SK-N-SH (cell line): ENCODE results near the gene SLC16A5. TPM values are rescaled to one million over a fixed set of nuclear protein-coding genes. Genes with fewer than 3 reads are reported as not detected.
"Not testable (repeated sequence)": the region's sequence is repeated elsewhere in the genome, so short reads cannot be mapped to it uniquely, and the experiment has no call there.

Source experiments
- CTCF ChIA-PET: fragments of 300-600, 350-600 bp; formaldehyde crosslinking; extraction: SDS; loops from one replicate; lab custom pipeline; 2021; lab: Yijun Ruan, JAX
- POLR2A ChIA-PET: fragments of 350-600 bp; sonication (Branson Sonifier 250); formaldehyde crosslinking; extraction: SDS; loops from one replicate; lab custom pipeline; 2020; ENCODE audit warnings: antibody characterized with exemption, inconsistent platforms; lab: Yijun Ruan, JAX
- DNase-seq: peaks from one replicate; pipeline ENCODE4 v3.0.0; 2012
- H2AFZ ChIP-seq: fragments of 200-600 bp; sonication (generic); 2 replicates; pipeline ENCODE4 v1.8.1; 2016; ENCODE audit warnings: antibody characterized with exemption, mild to moderate bottlenecking, low read depth
- H3F3A ChIP-seq: fragments of 200-600 bp; sonication (generic); replicated peaks from 2 replicates; pipeline ENCODE3; 2016; ENCODE audit warnings: antibody characterized with exemption, mild to moderate bottlenecking; ENCODE audit not compliant: insufficient read depth
- H3K27ac ChIP-seq, 2 experiments: fragments of 200-500 bp in 1 of 2; fragments of 200-600 bp in 1 of 2; sonication (Bioruptor generic) in 1 of 2; sonication (generic), shearing (Covaris generic) in 1 of 2; 2 replicates each; pipeline versions ENCODE4 v1.5.1 to v1.6.1; 2014 to 2016; ENCODE audit warnings: low read depth in 2 of 2, inconsistent platforms in 1 of 2, low read length in 1 of 2, mild to moderate bottlenecking in 1 of 2, mixed read lengths in 1 of 2
- H3K27me3 ChIP-seq: fragments of 200-600 bp; sonication (generic), shearing (Covaris generic); 2 replicates; pipeline ENCODE4 v1.6.1; 2016; ENCODE audit warnings: mixed run types; ENCODE audit not compliant: insufficient read depth
- H3K36me3 ChIP-seq, 2 experiments: fragments of 200-500 bp in 1 of 2; fragments of 200-600 bp in 1 of 2; sonication (Bioruptor generic) in 1 of 2; sonication (generic) in 1 of 2; replicated peaks in 1 of 2; 2 replicates each; pipeline versions ENCODE3 to v1.5.1; 2014 to 2016; ENCODE audit warnings: low read length in 1 of 2, mild to moderate bottlenecking in 1 of 2; ENCODE audit not compliant: insufficient read depth in 2 of 2, control insufficient read depth in 1 of 2
- H3K4me1 ChIP-seq, 2 experiments: fragments of 200-500 bp in 1 of 2; fragments of 200-600 bp in 1 of 2; sonication (Bioruptor generic) in 1 of 2; sonication (generic), shearing (Covaris generic) in 1 of 2; 2 replicates each; pipeline versions ENCODE4 v1.5.1 to v1.6.1; 2014 to 2016; ENCODE audit warnings: low read depth in 1 of 2, low read length in 1 of 2, mixed run types in 1 of 2; ENCODE audit not compliant: insufficient read depth in 2 of 2, control insufficient read depth in 1 of 2
- H3K4me2 ChIP-seq: fragments of 200-600 bp; sonication (generic), shearing (Covaris generic); 2 replicates; pipeline ENCODE4 v1.6.1; 2017; ENCODE audit warnings: mixed run types
- H3K4me3 ChIP-seq, 2 experiments: fragments of 200-500 bp in 1 of 2; fragments of 200-600 bp in 1 of 2; sonication (Bioruptor generic) in 1 of 2; sonication (generic), shearing (Covaris generic) in 1 of 2; 2 replicates each; pipeline versions ENCODE4 v1.5.1 to v1.8.1; 2014 to 2016; ENCODE audit warnings: low read depth in 2 of 2, inconsistent platforms in 1 of 2, low read length in 1 of 2, mild to moderate bottlenecking in 1 of 2, mixed read lengths in 1 of 2, moderate library complexity in 1 of 2
- H3K79me2 ChIP-seq: fragments of 200-600 bp; sonication (generic); 2 replicates; pipeline ENCODE4 v1.8.1; 2017; ENCODE audit warnings: mild to moderate bottlenecking; ENCODE audit not compliant: insufficient read depth
- H3K9ac ChIP-seq: fragments of 200-600 bp; sonication (generic); 2 replicates; pipeline ENCODE4 v1.6.1; 2017; ENCODE audit warnings: mixed run types
- H3K9me2 ChIP-seq: fragments of 200-600 bp; sonication (generic); 2 replicates; pipeline ENCODE4 v1.6.1; 2017; ENCODE audit warnings: mixed run types
- H3K9me3 ChIP-seq: fragments of 200-600 bp; sonication (generic); 2 replicates; pipeline ENCODE4 v1.6.1; 2017; ENCODE audit warnings: mixed run types, mild to moderate bottlenecking, moderate library complexity
- H4K20me1 ChIP-seq: fragments of 200-600 bp; sonication (generic); 2 replicates; pipeline ENCODE4 v1.6.1; 2017; ENCODE audit warnings: mild to moderate bottlenecking, mixed run types; ENCODE audit not compliant: insufficient read depth
- CHD2 ChIP-seq: fragments of 150-350 bp; IDR thresholded peaks from 2 replicates; pipeline ENCODE4 v1.6.1; 2018; ENCODE audit warnings: low read length; ENCODE audit not compliant: partially characterized antibody
- EZH2phosphoT487 ChIP-seq: fragments of 200-600 bp; sonication (generic); IDR thresholded peaks from 2 replicates; pipeline ENCODE4 v1.6.1; 2017; ENCODE audit warnings: low read depth, mixed run types, mild to moderate bottlenecking, antibody characterized with exemption, moderate library complexity, borderline replicate concordance
- FOSL2 ChIP-seq: IDR thresholded peaks from 2 replicates; pipeline ENCODE4 v1.4.0; 2012; ENCODE audit warnings: low read depth, mild to moderate bottlenecking, moderate library complexity, borderline replicate concordance
- GABPA ChIP-seq: IDR thresholded peaks from 2 replicates; pipeline ENCODE4 v1.4.0; 2012; ENCODE audit warnings: low read depth, mild to moderate bottlenecking
- NRF1 ChIP-seq: IDR thresholded peaks from 2 replicates; pipeline ENCODE4 v1.6.1; 2012; ENCODE audit warnings: low read depth, mild to moderate bottlenecking, low read length
- RAD21 ChIP-seq: IDR thresholded peaks from 2 replicates; pipeline ENCODE4 v1.6.1; 2012; ENCODE audit warnings: mild to moderate bottlenecking, low read length
- RCOR1 ChIP-seq: fragments of 150-350 bp; IDR thresholded peaks from 2 replicates; pipeline ENCODE4 v1.6.1; 2017; ENCODE audit warnings: antibody characterized with exemption, low read length
- RXRA ChIP-seq: IDR thresholded peaks from 2 replicates; pipeline ENCODE4 v1.4.0; 2012; ENCODE audit warnings: low read depth, mild to moderate bottlenecking, borderline replicate concordance
- TAF1 ChIP-seq: IDR thresholded peaks from 2 replicates; pipeline ENCODE4 v1.6.1; 2012; ENCODE audit warnings: low read depth, mild to moderate bottlenecking, low read length, moderate library complexity, borderline replicate concordance
- TCF12 ChIP-seq: IDR thresholded peaks from 2 replicates; pipeline ENCODE4 v1.4.0; 2012
- YY1 ChIP-seq: IDR thresholded peaks from 2 replicates; pipeline ENCODE4 v1.4.0; 2012; ENCODE audit warnings: low read depth, mild to moderate bottlenecking
- WGBS: methylation state at CpG from one replicate; pipeline ENCODE4 v1.1.6; 2017; ENCODE audit warnings: low lambda C conversion rate; 5-methylcytosine and 5-hydroxymethylcytosine counted together
- polyA plus RNA-seq, 3 experiments: library from polyadenylated mRNA; depleted of rRNA; stranded (reverse); fragments of >200 nt; gene quantifications; 2 replicates each; pipeline ENCODE4 v1.2.3, GENCODE V29; 2012
- TF ChIP-seq, protein P1 (sequence below): IDR thresholded peaks from 2 replicates; pipeline ENCODE4; 2012
- TF ChIP-seq, protein P2 (sequence below): fragments of 200-600 bp; sonication (generic); IDR thresholded peaks from 2 replicates; pipeline ENCODE4 v1.6.1; 2017; ENCODE audit warnings: antibody characterized with exemption, mild to moderate bottlenecking, moderate library complexity
- TF ChIP-seq, protein P3 (sequence below): IDR thresholded peaks from 2 replicates; pipeline ENCODE4 v1.4.0; 2012; ENCODE audit warnings: low read depth
- TF ChIP-seq, protein P4 (sequence below): IDR thresholded peaks from 2 replicates; pipeline ENCODE4 v1.4.0; 2012; ENCODE audit warnings: low read depth, borderline replicate concordance

Gene SLC16A5
- polyA plus RNA-seq, 1 of the 3 experiments (the other 2 are of a cell fraction): 0.03 TPM

DNA sequence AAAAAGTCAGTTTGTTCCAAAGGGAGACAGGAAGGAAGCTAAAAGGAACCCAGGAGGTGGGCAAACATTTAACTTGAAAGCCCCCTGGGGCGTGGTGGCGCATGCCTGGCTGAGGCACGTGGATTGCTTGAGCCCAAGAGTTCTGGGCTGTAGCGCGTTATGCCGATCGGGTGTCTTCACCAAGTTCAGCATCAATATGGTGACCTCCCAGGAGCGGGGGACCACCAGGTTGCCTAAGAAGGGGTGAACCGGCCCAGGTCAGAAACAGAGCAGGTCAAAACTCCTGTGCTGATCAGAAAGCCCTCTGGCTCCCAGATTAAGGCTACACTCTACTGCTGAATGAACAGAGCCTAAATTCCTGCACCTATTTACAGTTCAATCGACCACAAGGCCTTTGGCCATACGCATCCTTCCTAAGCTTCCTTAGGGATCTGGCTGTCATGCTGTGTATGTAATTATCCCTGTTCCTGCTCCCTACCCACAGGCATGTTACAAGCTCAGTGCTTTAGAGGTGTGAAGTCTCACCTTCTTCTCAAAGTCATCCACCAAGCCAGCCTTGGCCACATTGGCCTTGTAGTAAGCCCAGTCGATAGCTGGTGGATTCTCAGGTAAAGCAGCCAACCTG is 46.0 kb upstream of the SLC16A5 start:
- POLR2A ChIA-PET: interaction anchor here (1.4 kb wide), 1 partner anchor 51 kb away, joined by 3 read pairs; no protein-coding TSS in a partner anchor
- H3K79me2 ChIP-seq: peaks cover 37% of the 10 kb centered on the region
- 92% methylated on average over 8 of the region's 12 CpGs for WGBS

DNA sequence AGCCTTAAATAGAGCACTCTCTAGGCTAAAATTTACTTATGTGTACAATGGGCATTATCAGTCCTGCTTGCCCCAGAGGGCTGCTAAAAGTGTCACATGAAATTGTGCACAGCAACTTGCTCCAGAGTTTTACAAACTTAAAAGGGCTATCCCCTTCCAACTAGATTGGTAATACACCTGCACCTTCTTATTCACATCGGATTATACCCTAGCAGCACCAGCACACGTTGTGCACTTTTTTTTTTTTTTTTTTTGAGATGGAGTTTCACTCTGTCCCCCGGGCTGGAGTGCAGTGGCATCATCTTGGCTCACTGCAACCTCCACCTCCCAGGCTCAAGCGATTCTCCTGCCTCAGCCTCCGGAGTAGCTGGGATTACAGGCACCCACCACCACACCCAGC is 44.0 kb upstream of the SLC16A5 start:
- ChIA-PET CTCF (interaction anchor here (1.0 to 1.7 kb wide), 3 partner anchors 10 to 86 kb away, joined by 3 to 6 read pairs (median 5); no protein-coding TSS in a partner anchor), POLR2A (interaction anchor here (1.2 kb wide), 1 partner anchor 31 kb away, joined by 3 read pairs; the partner anchor contains the start of gene MRPL58)
- not testable (repeated sequence) for H3K9me3 ChIP-seq, H2AFZ ChIP-seq, H3K4me3 ChIP-seq, DNase-seq, H3K9me2 ChIP-seq, H3K27ac ChIP-seq, H3K27me3 ChIP-seq, H3K9ac ChIP-seq, H3F3A ChIP-seq, H4K20me1 ChIP-seq, H3K4me2 ChIP-seq
- Histone ChIP-seq H3K79me2 (peaks cover 52% of the 10 kb centered on the region), H3K36me3 (peaks cover 25 to 31% of the 10 kb centered on the region in 2 experiments), H3K4me1 (peaks cover 7 to 14% of the 10 kb centered on the region in 2 experiments; a peak in 2 of 4 replicates)
- WGBS: 78% methylated on average over 5 of the region's 5 CpGs

More for the DNA sequence above, 46.0 kb upstream of the SLC16A5 start:
- no peak for DNase-seq
- Histone ChIP-seq H3K9me2 (no peaks in the 10 kb centered on the region), H3F3A (peaks cover 11% of the 10 kb centered on the region), H2AFZ (no peak overlapping the region), H3K9ac (no peak overlapping the region), H3K4me2 (no peak overlapping the region), H3K4me1 (peaks cover 3 to 7% of the 10 kb centered on the region in 2 experiments; a peak in 1 of 4 replicates), H3K9me3 (no peaks in the 10 kb centered on the region), H3K27me3 (no peaks in the 10 kb centered on the region), H3K36me3 (peaks cover 29 to 33% of the 10 kb centered on the region in 2 experiments), H4K20me1 (no peaks in the 10 kb centered on the region), H3K27ac (no peak overlapping the region), H3K4me3 (no peak overlapping the region)
- CTCF ChIA-PET: interaction anchor here (1.0 to 2.2 kb wide), 6 partner anchors 8 to 250 kb away, joined by 3 to 8 read pairs (median 5); partner anchors contain the start of gene MRPL58
- TF ChIP-seq CHD2 (no peak), RXRA (no peak), YY1 (no peak), GABPA (no peak), RCOR1 (no peak), RAD21 (no peak), TAF1 (no peak), EZH2phosphoT487 (no peak), NRF1 (no peak), FOSL2 (no peak), TCF12 (no peak)
- TF ChIP-seq, protein P1, sequence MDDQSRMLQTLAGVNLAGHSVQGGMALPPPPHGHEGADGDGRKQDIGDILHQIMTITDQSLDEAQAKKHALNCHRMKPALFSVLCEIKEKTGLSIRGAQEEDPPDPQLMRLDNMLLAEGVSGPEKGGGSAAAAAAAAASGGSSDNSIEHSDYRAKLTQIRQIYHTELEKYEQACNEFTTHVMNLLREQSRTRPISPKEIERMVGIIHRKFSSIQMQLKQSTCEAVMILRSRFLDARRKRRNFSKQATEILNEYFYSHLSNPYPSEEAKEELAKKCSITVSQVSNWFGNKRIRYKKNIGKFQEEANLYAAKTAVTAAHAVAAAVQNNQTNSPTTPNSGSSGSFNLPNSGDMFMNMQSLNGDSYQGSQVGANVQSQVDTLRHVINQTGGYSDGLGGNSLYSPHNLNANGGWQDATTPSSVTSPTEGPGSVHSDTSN: no peak
- TF ChIP-seq, protein P2, sequence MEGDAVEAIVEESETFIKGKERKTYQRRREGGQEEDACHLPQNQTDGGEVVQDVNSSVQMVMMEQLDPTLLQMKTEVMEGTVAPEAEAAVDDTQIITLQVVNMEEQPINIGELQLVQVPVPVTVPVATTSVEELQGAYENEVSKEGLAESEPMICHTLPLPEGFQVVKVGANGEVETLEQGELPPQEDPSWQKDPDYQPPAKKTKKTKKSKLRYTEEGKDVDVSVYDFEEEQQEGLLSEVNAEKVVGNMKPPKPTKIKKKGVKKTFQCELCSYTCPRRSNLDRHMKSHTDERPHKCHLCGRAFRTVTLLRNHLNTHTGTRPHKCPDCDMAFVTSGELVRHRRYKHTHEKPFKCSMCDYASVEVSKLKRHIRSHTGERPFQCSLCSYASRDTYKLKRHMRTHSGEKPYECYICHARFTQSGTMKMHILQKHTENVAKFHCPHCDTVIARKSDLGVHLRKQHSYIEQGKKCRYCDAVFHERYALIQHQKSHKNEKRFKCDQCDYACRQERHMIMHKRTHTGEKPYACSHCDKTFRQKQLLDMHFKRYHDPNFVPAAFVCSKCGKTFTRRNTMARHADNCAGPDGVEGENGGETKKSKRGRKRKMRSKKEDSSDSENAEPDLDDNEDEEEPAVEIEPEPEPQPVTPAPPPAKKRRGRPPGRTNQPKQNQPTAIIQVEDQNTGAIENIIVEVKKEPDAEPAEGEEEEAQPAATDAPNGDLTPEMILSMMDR: no peak
- TF ChIP-seq, protein P3, sequence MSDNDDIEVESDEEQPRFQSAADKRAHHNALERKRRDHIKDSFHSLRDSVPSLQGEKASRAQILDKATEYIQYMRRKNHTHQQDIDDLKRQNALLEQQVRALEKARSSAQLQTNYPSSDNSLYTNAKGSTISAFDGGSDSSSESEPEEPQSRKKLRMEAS: no peak
- TF ChIP-seq, protein P4, sequence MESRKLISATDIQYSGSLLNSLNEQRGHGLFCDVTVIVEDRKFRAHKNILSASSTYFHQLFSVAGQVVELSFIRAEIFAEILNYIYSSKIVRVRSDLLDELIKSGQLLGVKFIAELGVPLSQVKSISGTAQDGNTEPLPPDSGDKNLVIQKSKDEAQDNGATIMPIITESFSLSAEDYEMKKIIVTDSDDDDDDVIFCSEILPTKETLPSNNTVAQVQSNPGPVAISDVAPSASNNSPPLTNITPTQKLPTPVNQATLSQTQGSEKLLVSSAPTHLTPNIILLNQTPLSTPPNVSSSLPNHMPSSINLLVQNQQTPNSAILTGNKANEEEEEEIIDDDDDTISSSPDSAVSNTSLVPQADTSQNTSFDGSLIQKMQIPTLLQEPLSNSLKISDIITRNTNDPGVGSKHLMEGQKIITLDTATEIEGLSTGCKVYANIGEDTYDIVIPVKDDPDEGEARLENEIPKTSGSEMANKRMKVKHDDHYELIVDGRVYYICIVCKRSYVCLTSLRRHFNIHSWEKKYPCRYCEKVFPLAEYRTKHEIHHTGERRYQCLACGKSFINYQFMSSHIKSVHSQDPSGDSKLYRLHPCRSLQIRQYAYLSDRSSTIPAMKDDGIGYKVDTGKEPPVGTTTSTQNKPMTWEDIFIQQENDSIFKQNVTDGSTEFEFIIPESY: no peak
